SU-DHL-6 (cell line): ENCODE measurements around the gene PAIP2.

Experiments used
- EZH2phosphoT487 ChIP-seq: fragments of 200-600 bp; sonication (generic), shearing (Covaris generic); conservative IDR thresholded peaks from 2 replicates; pipeline ENCODE4 v1.6.1; 2018; ENCODE audit warnings: mild to moderate bottlenecking, antibody characterized with exemption, low read length, moderate library complexity, mixed read lengths
- TF ChIP-seq, protein P1 (sequence below): fragments of 200-600 bp; sonication (generic); IDR thresholded peaks from one replicate; pipeline ENCODE4 v1.5.1; 2017; ENCODE audit warnings: antibody characterized with exemption, mild to moderate bottlenecking, low read length, moderate library complexity; ENCODE audit not compliant: insufficient read depth, poor library complexity, severe bottlenecking

- TF ChIP-seq, protein P1, sequence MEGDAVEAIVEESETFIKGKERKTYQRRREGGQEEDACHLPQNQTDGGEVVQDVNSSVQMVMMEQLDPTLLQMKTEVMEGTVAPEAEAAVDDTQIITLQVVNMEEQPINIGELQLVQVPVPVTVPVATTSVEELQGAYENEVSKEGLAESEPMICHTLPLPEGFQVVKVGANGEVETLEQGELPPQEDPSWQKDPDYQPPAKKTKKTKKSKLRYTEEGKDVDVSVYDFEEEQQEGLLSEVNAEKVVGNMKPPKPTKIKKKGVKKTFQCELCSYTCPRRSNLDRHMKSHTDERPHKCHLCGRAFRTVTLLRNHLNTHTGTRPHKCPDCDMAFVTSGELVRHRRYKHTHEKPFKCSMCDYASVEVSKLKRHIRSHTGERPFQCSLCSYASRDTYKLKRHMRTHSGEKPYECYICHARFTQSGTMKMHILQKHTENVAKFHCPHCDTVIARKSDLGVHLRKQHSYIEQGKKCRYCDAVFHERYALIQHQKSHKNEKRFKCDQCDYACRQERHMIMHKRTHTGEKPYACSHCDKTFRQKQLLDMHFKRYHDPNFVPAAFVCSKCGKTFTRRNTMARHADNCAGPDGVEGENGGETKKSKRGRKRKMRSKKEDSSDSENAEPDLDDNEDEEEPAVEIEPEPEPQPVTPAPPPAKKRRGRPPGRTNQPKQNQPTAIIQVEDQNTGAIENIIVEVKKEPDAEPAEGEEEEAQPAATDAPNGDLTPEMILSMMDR, result no peak
- TF ChIP-seq EZH2phosphoT487, result no peak
Measured at GRCh38 chr5:139364466-139364865, 22.8 kb downstream of the PAIP2 start.
